ENCODE measurements around the gene TCF25. TPM values are rescaled to one million over a fixed set of nuclear protein-coding genes. Genes with fewer than 3 reads are reported as not detected.
"Not testable (repeated sequence)": the region's sequence is repeated elsewhere in the genome, so short reads cannot be mapped to it uniquely, and the experiment has no call there.

TCF25 gene
- 79.3 and 130 TPM in 2 replicates for total RNA-seq
- 206 and 256 TPM in 2 replicates for polyA plus RNA-seq

- no peak for TF ChIP-seq EZH2phosphoT487 (IDR thresholded peaks at IDR 0.05; ENCODE audit: low read depth, severe bottlenecking, unreplicated experiment)
- TF ChIP-seq CTCF (IDR thresholded peaks at IDR 0.05; ENCODE audit: poor library complexity) = peak; percentile 10
- no peak for TF ChIP-seq EZH2 (IDR thresholded peaks at IDR 0.05; ENCODE audit: borderline replicate concordance)
- peaks cover 35% of the 10 kb centered on the region for H4K20me1 ChIP-seq (ENCODE audit: insufficient read depth, poor library complexity, severe bottlenecking)
- no peaks in the 10 kb centered on the region for H3K27me3 ChIP-seq
- no peaks in the 10 kb centered on the region for H3K36me3 ChIP-seq (replicated peaks; ENCODE audit: insufficient read depth, low read depth)
- peaks cover 44% of the 10 kb centered on the region for H3K79me2 ChIP-seq
- H3K27ac ChIP-seq = peak within 1 kb of the TSS; percentile 100
- peak within 1 kb of the TSS; percentile 96 for H3K4me2 ChIP-seq
- WGBS (ENCODE audit: low lambda C conversion rate, missing lambda C conversion rate) = 3% methylated on average over 76 of the region's 104 CpGs
- no peaks in the 10 kb centered on the region for H3K9me3 ChIP-seq (ENCODE audit: low read depth)
- peak within 1 kb of the TSS; percentile 93 for H3K4me3 ChIP-seq
- DNase-seq (ENCODE audit: low spot score) = peak; percentile 96
- peak within 1 kb of the TSS; percentile 91 for H2AFZ ChIP-seq
- peaks cover 19% of the 10 kb centered on the region for H3K4me1 ChIP-seq (ENCODE audit: insufficient read depth)
- H3K9me2 ChIP-seq (replicated peaks; ENCODE audit: insufficient read depth) = no peaks in the 10 kb centered on the region
Measured at GRCh38 chr16:89873109-89873971, at the start of gene TCF25. Gene TCF25 (plus strand): TSS chr16:89873592. CDS start chr16:89873668, 76 bp downstream.

- H3K79me2 ChIP-seq; H3K4me3 ChIP-seq; DNase-seq (ENCODE audit: low spot score); H3K4me2 ChIP-seq; H3K9me3 ChIP-seq (ENCODE audit: low read depth); H3K36me3 ChIP-seq (replicated peaks; ENCODE audit: insufficient read depth, low read depth); H3K27me3 ChIP-seq; H4K20me1 ChIP-seq (ENCODE audit: insufficient read depth, poor library complexity, severe bottlenecking); H2AFZ ChIP-seq; H3K9me2 ChIP-seq (replicated peaks; ENCODE audit: insufficient read depth): not testable (repeated sequence)
- H3K27ac ChIP-seq = peak overlapping the region; percentile 96
- peaks cover 28% of the 10 kb centered on the region for H3K4me1 ChIP-seq (ENCODE audit: insufficient read depth)
- 87% methylated on average over 5 of the region's 5 CpGs for WGBS (ENCODE audit: low lambda C conversion rate, missing lambda C conversion rate)
Measured at GRCh38 chr16:89823824-89824148, 49.6 kb upstream of the TCF25 start.

- no peak for DNase-seq (ENCODE audit: low spot score)
- Histone ChIP-seq H2AFZ (no peak overlapping the region), H3K36me3 (replicated peaks; ENCODE audit: insufficient read depth, low read depth) (no peaks in the 10 kb centered on the region), H4K20me1 (ENCODE audit: insufficient read depth, poor library complexity, severe bottlenecking) (no peaks in the 10 kb centered on the region), H3K79me2 (peaks cover 9% of the 10 kb centered on the region), H3K4me3 (no peak overlapping the region), H3K4me1 (ENCODE audit: insufficient read depth) (peaks cover 43% of the 10 kb centered on the region), H3K27ac (peak overlapping the region; percentile 92), H3K27me3 (no peaks in the 10 kb centered on the region), H3K9me3 (ENCODE audit: low read depth) (no peaks in the 10 kb centered on the region), H3K4me2 (peak overlapping the region; percentile 90), H3K9me2 (replicated peaks; ENCODE audit: insufficient read depth) (no peaks in the 10 kb centered on the region)
- TF ChIP-seq EZH2 (IDR thresholded peaks at IDR 0.05; ENCODE audit: borderline replicate concordance) = no peak
- TF ChIP-seq CTCF (IDR thresholded peaks at IDR 0.05; ENCODE audit: poor library complexity) = no peak
- no peak for TF ChIP-seq EZH2phosphoT487 (IDR thresholded peaks at IDR 0.05; ENCODE audit: low read depth, severe bottlenecking, unreplicated experiment)
- 93% methylated on average over 26 of the region's 26 CpGs for WGBS (ENCODE audit: low lambda C conversion rate, missing lambda C conversion rate)
Measured at GRCh38 chr16:89826531-89827382, 46.6 kb upstream of the TCF25 start.

Measured in hepatocyte (in vitro differentiated cells).